AG09309 (cell line): ENCODE results near the gene CDR2L.
"Not testable (repeated sequence)": the region's sequence is repeated elsewhere in the genome, so short reads cannot be mapped to it uniquely, and the experiment has no call there.

Experiments used
- DNase-seq: peaks from one replicate; pipeline ENCODE4 v3.0.0-alpha.2; 2010; ENCODE audit warnings: low read depth
- H3K4me3 ChIP-seq: 2 replicates; pipeline ENCODE4 v1.5.1; 2011; ENCODE audit warnings: mild to moderate bottlenecking, low read depth, low read length, moderate library complexity; ENCODE audit not compliant: control insufficient read depth
- CTCF ChIP-seq: IDR thresholded peaks from 2 replicates; pipeline ENCODE4 v1.5.1; 2011; ENCODE audit warnings: mild to moderate bottlenecking, low read depth, low read length, inconsistent platforms; ENCODE audit not compliant: insufficient read depth, control insufficient read depth; ENCODE audit errors: missing control alignments

The CDR2L gene

GRCh38 chr17:75004371-75004770 is 16.9 kb downstream of the CDR2L start:
- no peak for TF ChIP-seq CTCF
- DNase-seq, result no peak
- no peak overlapping the region for H3K4me3 ChIP-seq

- TF ChIP-seq CTCF, result no peak
- no peak overlapping the region for H3K4me3 ChIP-seq
- DNase-seq, result no peak
Observed at GRCh38 chr17:75005291-75005690, 17.9 kb downstream of the CDR2L start.

GRCh38 chr17:75006084-75006483 is 18.7 kb downstream of the CDR2L start:
- not testable (repeated sequence) for DNase-seq, H3K4me3 ChIP-seq

- DNase-seq, result no peak
- TF ChIP-seq CTCF, result no peak
- no peak overlapping the region for H3K4me3 ChIP-seq
Observed at GRCh38 chr17:75006653-75007052, 19.2 kb downstream of the CDR2L start.

- no peak overlapping the region for H3K4me3 ChIP-seq
- TF ChIP-seq CTCF, result no peak
- DNase-seq, result no peak
Observed at GRCh38 chr17:75008373-75008772, 20.9 kb downstream of the CDR2L start.

- H3K4me3 ChIP-seq, result no peak overlapping the region
- no peak for DNase-seq
- TF ChIP-seq CTCF, result no peak
Observed at GRCh38 chr17:75009139-75009724, 21.8 kb downstream of the CDR2L start.

GRCh38 chr17:75010683-75011400 is 23.4 kb downstream of the CDR2L start:
- no peak overlapping the region for H3K4me3 ChIP-seq
- TF ChIP-seq CTCF, result no peak
- no peak for DNase-seq
